ENCODE data around the gene MCCD1.
A peak's percentile ranks its signal among the peaks of the same experiment; 100 is the strongest.

The MCCD1 gene

DNA sequence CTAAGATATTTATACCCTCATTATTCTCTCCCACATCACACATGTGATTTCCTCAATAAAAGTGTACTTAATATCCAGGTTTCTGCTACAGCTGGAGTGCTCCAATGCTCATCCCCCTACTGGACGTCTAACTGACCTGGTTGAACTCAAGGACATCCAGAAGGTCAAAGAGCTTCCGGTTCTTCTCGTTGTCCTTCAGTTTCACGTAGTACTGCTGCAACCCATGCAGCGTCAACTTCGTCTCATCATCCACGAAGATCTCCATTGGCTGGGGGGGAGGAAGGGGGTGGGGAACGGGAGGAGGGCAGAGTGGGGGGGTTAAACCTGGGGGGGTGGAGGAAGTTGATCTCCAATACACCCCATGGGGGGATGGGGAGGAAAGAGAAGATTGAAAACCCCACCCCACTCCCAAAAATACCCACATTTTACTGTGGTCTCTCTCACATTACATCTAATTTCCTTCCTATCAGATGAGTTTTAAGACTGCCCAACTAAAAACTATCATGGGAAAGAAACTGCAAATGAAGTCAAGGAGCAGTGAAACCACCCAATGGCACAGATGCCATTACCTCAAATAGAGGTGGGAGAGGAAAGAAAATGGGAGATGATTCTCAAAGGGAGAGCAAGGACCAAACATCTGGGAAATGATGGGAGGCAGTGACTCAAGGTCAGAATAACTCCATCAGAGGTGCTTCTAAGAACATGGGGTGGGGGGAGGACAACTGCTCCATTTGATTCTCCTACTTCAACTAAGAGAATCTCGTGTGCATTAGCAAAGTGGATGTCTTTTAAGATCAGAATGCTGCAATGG, 4.1 kb downstream of the MCCD1 start:
- H3K4me3 ChIP-seq (ENCODE audit: low read depth, low read length): no peak overlapping the region
- no peak for DNase-seq (ENCODE audit: low read depth)
- TF ChIP-seq, protein P1, sequence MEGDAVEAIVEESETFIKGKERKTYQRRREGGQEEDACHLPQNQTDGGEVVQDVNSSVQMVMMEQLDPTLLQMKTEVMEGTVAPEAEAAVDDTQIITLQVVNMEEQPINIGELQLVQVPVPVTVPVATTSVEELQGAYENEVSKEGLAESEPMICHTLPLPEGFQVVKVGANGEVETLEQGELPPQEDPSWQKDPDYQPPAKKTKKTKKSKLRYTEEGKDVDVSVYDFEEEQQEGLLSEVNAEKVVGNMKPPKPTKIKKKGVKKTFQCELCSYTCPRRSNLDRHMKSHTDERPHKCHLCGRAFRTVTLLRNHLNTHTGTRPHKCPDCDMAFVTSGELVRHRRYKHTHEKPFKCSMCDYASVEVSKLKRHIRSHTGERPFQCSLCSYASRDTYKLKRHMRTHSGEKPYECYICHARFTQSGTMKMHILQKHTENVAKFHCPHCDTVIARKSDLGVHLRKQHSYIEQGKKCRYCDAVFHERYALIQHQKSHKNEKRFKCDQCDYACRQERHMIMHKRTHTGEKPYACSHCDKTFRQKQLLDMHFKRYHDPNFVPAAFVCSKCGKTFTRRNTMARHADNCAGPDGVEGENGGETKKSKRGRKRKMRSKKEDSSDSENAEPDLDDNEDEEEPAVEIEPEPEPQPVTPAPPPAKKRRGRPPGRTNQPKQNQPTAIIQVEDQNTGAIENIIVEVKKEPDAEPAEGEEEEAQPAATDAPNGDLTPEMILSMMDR (IDR thresholded peaks at IDR 0.05; ENCODE audit: insufficient read depth, low read depth, low read length, missing control alignments): no peak

DNA sequence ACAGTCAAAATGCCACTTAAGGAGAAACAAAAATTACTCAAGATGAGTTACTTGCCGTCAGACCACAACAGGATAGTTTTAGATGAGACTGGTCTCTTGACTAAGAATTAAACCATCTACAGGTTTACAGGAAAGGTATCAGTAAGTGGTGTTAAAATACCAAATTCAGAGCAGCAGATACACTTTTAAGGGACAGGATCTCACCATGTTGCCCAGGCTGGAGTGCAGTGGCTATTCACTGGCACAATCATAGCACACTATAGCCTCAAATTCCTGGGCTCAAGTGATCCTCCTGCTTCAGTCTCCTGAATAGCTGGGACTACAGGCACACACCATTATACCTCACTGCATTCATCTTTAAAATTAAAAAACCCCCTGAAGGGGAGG, 4.7 kb downstream of the MCCD1 start:
- no peak overlapping the region for H3K4me3 ChIP-seq (ENCODE audit: low read depth, low read length)
- DNase-seq (ENCODE audit: low read depth): no peak
- TF ChIP-seq, protein P1 (IDR thresholded peaks at IDR 0.05; ENCODE audit: insufficient read depth, low read depth, low read length, missing control alignments): no peak

DNA sequence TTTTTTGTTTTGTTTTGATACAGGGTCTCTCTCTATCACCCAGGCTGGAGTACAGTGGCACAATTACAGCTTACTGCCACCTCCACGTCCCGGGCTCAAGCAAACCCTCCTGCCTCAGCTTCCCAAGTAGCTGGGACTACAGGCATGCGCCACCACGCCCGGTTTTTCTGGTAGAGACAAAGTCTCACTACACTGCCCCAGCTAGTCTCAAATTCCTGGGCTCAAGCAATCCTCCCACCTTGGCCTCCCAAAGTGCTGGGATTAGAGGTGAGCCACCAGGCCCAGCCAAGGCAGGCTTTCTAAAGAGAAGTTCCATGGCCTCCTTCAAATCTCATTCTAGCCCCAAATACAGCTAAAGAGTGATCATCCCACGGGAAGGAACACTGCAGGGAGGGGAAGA, 5.2 kb downstream of the MCCD1 start:
- no peak for DNase-seq (ENCODE audit: low read depth)
- TF ChIP-seq, protein P1 (IDR thresholded peaks at IDR 0.05; ENCODE audit: insufficient read depth, low read depth, low read length, missing control alignments): no peak
- no peak overlapping the region for H3K4me3 ChIP-seq (ENCODE audit: low read depth, low read length)

DNA sequence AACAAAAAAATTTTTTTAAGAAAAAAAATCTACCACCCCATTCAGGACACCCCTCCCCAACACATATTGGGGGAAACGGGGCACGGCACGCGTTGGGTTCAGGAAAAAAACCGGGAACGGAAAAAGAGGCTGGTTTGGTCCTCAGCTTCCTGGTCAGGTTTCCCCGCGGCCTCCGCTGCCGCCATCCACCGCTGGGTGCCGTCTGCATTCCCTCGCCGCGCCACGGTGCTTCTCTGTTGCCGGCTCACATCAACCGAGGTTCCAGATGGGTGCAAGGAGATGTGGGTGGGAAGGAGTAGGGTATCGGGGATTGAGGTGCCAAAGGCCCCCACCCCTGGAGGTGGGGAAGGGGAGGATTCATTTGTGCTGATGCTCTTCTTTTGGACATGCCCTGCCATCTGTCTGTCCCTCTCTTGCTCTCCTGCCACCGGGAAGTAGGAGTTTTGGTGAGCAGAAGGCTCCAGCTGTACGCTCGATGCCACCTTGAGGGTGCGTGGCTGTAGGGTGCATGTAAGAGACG, 5.8 kb downstream of the MCCD1 start:
- TF ChIP-seq, protein P1 (IDR thresholded peaks at IDR 0.05; ENCODE audit: insufficient read depth, low read depth, low read length, missing control alignments): no peak
- no peak overlapping the region for H3K4me3 ChIP-seq (ENCODE audit: low read depth, low read length)
- DNase-seq (ENCODE audit: low read depth): no peak

DNA sequence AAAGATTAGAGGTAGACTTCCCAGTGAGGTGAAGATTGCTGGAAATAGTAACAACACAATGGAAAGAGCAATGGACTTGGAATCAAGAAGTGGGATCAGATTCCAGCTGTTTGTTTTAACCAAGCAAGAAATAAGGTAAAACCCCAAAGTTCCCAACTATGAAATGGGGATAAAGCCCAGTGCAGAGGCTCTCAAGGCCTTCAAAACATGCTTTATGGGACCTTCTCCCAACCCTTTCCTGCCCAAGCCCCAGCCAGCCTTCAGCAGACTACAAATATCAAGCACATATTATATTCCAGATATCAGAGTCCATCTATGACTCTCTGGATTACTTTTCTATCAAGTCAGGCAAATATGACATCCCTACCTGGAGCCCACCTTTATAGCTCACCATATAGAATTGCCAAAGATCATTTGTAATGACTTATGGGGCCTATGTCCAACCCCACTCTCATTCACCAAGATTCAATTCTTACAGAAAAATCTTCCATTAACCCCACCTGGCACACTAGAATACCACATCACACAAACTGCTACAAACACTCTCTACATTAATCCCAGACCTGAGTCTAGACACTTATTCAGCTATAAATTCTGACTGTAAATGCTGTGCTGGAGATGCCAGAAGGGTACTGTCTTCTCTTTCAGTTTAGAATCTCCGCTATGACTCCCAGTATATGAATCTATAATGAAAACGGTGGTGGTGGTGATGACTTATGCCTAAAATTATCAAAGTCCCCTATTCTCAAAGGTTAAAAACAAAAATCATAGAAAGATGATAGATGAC, 7.0 kb downstream of the MCCD1 start:
- no peak for DNase-seq (ENCODE audit: low read depth)
- no peak overlapping the region for H3K4me3 ChIP-seq (ENCODE audit: low read depth, low read length)
- TF ChIP-seq, protein P1 (IDR thresholded peaks at IDR 0.05; ENCODE audit: insufficient read depth, low read depth, low read length, missing control alignments): no peak

DNA sequence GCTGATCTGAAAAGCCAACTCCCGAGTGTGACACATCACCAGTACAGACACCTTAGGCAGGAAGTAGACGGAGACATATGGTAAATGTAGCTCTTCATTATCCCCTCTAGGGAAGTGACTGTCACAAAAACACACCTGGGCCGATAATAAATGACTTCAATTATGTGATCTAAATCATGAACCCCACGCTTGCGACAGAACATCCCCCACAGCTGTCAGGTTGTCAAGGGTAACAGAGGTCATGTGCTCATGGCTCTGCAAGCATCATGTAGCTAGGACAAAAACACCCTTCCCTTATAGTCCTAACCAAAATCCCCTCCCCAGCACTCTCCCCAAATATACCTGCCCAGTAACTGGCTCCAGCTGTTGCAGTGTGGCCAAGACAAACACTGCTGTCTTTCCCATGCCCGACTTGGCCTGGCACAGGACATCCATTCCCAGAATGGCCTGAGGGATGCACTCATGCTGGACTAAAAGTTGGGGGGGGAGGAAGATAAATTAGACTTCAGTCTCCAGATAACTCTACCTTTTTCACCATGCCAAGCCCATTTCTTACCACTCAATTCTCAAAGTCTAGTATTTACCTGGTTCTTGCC, 10.1 kb downstream of the MCCD1 start:
- peak overlapping the region; percentile 84 for H3K4me3 ChIP-seq (ENCODE audit: low read depth, low read length)

More for the DNA sequence above, 10.1 kb downstream of the MCCD1 start:
- TF ChIP-seq, protein P1 (IDR thresholded peaks at IDR 0.05; ENCODE audit: insufficient read depth, low read depth, low read length, missing control alignments): no peak
- DNase-seq (ENCODE audit: low read depth): no peak

Measured in GM12865 (cell line).